Mononuclear cell (primary cell): ENCODE data around the gene OR4K13. TPM values are rescaled to one million over a fixed set of nuclear protein-coding genes. Genes with fewer than 3 reads are reported as not detected.

Source experiments
- H3K27me3 ChIP-seq: 2 replicates; pipeline ENCODE4 v1.6.0; 2011; ENCODE audit warnings: low read length, control low read depth; ENCODE audit not compliant: insufficient read depth
- H3K4me1 ChIP-seq: 2 replicates; pipeline ENCODE4 v1.5.1; 2011; ENCODE audit warnings: mild to moderate bottlenecking, low read length, control low read depth; ENCODE audit not compliant: insufficient read depth
- H3K4me3 ChIP-seq: 2 replicates; pipeline ENCODE4 v1.5.1; 2011; ENCODE audit warnings: mild to moderate bottlenecking, low read length, moderate library complexity
- H3K9me3 ChIP-seq: 2 replicates; pipeline ENCODE4 v1.5.1; 2011; ENCODE audit warnings: low read depth, mild to moderate bottlenecking, control low read depth, low read length
- total RNA-seq: library from RNA; depleted of rRNA; stranded (reverse); fragments of >200 nt; gene quantifications from one replicate; pipeline ENCODE4 v1.2.3, GENCODE V29; 2012

The OR4K13 gene, protein sequence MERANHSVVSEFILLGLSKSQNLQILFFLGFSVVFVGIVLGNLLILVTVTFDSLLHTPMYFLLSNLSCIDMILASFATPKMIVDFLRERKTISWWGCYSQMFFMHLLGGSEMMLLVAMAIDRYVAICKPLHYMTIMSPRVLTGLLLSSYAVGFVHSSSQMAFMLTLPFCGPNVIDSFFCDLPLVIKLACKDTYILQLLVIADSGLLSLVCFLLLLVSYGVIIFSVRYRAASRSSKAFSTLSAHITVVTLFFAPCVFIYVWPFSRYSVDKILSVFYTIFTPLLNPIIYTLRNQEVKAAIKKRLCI
- not detected for total RNA-seq

DNA sequence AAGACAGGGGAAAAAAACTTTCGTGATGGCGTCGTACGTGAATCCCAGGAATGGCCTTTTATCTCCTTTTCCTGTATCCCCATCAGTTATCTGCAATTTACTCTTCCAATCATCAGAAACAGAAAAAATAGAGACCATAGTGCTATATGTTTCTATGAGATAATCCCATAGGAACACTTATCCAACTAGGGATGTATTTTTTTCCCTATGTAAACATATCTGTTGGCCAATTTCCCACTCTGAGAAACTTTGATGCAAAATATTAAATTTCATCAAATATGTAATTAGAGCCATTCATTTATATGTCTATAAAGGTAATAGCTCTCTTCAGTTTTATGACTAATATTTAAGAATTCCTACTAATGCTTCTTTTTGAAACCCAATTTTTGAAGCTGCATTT, at the start of gene OR4K13:
Gene OR4K13, minus strand, starts transcription at position 101 of the 400 bp plus-strand sequence. CDS start 1,280 bp downstream, outside the sequence.
- H3K9me3 ChIP-seq: no peaks in the 10 kb centered on the region
- no peaks in the 10 kb centered on the region for H3K27me3 ChIP-seq
- no peaks in the 10 kb centered on the region for H3K4me1 ChIP-seq
- H3K4me3 ChIP-seq: no peak within 1 kb of the TSS

GRCh38 chr14:20059745-20060144, 23.9 kb upstream of the OR4K13 start, which contains the start of gene OR4L1:
Gene OR4L1 (plus strand): TSS chr14:20060045. CDS start chr14:20060045, 0 bp downstream.
- H3K9me3 ChIP-seq: peaks cover under 1% of the 10 kb centered on the region
- H3K27me3 ChIP-seq: no peaks in the 10 kb centered on the region
- no peak within 1 kb of the TSS for H3K4me3 ChIP-seq
- H3K4me1 ChIP-seq: no peaks in the 10 kb centered on the region

GRCh38 chr14:20048202-20048601, 12.4 kb upstream of the OR4K13 start:
- H3K4me3 ChIP-seq: no peak overlapping the region
- no peaks in the 10 kb centered on the region for H3K4me1 ChIP-seq
- H3K9me3 ChIP-seq: no peaks in the 10 kb centered on the region
- H3K27me3 ChIP-seq: no peaks in the 10 kb centered on the region

DNA sequence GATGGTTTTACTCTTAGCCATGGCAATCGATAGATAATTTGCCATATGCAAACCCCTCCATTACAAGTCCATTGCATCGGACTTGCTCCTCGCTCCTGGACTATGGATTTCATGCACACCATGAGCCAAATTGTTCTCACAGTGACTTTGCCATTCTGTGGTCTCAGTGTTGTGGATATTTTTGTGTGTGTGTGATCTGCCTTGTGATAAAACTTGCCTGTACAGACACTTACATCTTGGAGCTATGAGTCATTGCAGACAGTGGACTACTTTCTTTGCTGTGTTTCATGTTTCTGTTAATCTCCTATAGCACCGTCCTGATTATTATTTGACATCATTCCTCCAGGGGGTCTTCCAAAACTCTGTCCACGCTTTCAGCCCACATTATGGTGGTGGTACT, 8.4 kb upstream of the OR4K13 start:
- Histone ChIP-seq H3K4me1 (no peaks in the 10 kb centered on the region), H3K27me3 (no peaks in the 10 kb centered on the region), H3K4me3 (no peak overlapping the region), H3K9me3 (no peaks in the 10 kb centered on the region)

DNA sequence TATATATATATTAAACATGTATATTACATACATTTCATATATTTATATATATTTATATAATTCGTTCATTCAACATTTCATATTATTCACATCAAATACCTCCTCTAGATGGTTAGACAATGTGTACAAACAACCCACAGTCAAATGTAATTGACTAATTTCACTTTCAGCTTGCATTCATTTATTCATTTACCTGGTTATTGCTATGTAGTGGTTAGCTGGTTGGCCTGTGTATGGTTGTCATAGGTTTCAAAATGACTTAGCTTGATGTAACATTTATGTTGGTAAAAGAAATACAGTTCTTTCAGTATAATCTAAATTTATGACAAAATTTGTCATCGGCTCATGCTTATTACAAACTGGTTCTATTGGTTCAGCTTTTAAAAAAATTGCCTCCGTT, 389 bp downstream of the OR4K13 start:
- Histone ChIP-seq H3K4me1 (no peaks in the 10 kb centered on the region), H3K4me3 (no peak overlapping the region), H3K9me3 (no peaks in the 10 kb centered on the region), H3K27me3 (no peaks in the 10 kb centered on the region)

DNA sequence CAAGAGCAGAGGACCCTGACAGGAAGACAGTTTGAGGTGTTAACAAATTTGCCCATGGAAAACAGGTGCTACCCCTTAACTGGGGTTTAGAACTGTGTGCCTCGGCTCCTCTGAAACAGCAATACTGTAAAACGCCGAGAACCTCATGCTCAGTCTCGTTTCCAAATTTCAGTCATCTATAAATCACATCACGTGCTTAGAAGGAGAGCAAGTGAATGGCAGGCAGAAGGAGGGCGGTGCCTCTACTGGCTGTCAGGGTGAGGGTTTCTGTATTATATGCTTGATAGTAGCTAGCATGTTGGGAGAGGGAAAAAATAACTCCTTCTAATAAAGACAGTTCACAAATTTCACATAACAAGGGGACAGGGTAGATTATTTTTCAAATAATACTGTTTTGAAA, 4.8 kb downstream of the OR4K13 start:
- H3K9me3 ChIP-seq: no peaks in the 10 kb centered on the region
- no peaks in the 10 kb centered on the region for H3K4me1 ChIP-seq
- H3K4me3 ChIP-seq: no peak overlapping the region
- no peaks in the 10 kb centered on the region for H3K27me3 ChIP-seq

DNA sequence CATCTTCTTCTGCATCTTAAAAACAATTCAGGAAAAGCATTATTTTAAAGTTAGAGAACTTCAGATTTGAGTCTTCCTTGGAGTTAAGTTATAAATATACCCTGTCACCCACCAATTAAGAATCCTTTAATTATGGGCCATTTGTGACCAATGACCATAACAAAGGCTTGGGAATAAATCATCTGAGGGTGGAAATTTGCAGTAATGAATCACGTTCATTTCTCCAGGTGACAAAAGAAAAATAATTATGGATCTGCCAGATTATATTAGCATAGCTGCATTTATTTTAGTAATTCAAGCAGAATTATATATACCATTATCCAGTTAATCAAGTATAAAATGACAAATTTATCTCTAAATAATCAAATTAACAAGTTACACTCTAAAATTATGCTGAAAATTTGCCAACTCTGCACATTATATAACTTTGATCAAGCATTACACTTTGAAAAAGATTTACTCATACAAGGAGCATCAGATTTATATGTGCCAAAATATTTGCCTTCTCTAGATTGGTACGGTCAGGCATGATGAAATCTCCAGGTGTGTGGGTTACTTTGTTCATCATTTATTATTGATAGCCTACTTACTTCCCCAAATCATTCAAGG, 16.5 kb downstream of the OR4K13 start, which contains the start of gene OR4K14:
Gene OR4K14, minus strand, starts transcription at position 51 of the 609 bp plus-strand sequence. CDS start 4,114 bp downstream, outside the sequence.
- Histone ChIP-seq H3K27me3 (no peaks in the 10 kb centered on the region), H3K4me1 (no peaks in the 10 kb centered on the region), H3K4me3 (no peak within 1 kb of the TSS), H3K9me3 (peaks cover 2% of the 10 kb centered on the region)

DNA sequence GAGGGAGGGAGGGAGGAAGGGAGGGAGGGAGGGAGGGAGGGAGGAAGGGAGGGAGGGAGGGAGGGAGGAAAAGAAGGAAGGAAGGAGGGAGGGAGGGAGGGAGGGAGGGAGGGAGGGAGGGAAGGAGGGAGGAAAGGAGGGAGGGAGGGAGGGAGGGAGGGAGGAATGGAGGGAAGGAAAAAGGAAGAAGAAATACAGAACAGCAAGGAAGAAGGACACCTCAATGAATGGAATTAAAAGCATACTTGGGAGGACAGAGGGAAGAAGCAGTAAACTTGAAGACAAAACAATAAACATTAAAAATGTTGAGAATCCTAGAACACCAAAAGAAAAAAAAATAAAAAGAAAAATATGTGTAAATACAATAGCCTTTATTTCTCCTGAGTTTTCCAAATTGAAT, 27.7 kb downstream of the OR4K13 start:
- Histone ChIP-seq H3K9me3 (no peaks in the 10 kb centered on the region), H3K4me1 (no peaks in the 10 kb centered on the region), H3K4me3 (no peak overlapping the region)

DNA sequence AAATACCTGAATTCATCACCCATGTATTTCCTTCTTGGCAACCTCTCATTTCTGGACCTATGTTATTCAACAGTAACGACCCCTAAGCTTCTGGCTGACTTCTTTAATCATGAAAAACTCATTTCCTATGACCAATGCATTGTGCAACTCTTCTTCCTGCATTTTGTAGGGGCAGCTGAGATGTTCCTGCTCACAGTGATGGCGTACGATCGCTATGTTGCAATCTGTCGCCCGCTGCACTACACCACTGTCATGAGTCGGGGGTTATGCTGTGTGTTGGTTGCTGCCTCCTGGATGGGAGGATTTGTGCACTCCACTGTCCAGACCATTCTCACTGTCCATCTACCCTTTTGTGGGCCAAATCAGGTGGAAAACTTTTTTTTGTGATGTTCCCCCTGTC, 33.5 kb downstream of the OR4K13 start:
- Histone ChIP-seq H3K9me3 (no peaks in the 10 kb centered on the region), H3K4me1 (no peaks in the 10 kb centered on the region), H3K27me3 (no peaks in the 10 kb centered on the region), H3K4me3 (no peak overlapping the region)

More for the DNA sequence above, 27.7 kb downstream of the OR4K13 start:
- no peaks in the 10 kb centered on the region for H3K27me3 ChIP-seq

DNA sequence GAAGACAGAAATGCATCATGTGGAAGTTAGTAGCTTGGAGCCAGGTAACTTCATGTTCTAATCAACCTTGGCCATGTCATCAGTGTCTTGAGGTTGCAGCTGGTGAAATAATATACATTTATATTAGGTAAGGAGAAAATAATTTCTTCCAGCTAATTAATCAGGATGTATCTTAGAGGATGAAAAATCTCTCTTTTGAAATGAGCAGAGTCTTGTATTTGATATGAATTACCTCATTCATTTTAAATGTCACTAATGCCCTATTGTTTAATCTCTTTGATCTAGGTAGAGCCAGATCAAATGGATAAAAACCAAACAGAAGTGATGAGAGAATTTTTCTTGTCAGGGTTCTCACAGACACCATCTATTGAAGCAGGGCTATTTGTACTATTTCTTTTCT, 34.0 kb downstream of the OR4K13 start, which contains the start of gene OR4Q2:
Gene OR4Q2, plus strand, starts transcription at position 301 of the 400 bp plus-strand sequence.
- Histone ChIP-seq H3K9me3 (no peaks in the 10 kb centered on the region), H3K27me3 (no peaks in the 10 kb centered on the region), H3K4me3 (no peak within 1 kb of the TSS), H3K4me1 (no peaks in the 10 kb centered on the region)

DNA sequence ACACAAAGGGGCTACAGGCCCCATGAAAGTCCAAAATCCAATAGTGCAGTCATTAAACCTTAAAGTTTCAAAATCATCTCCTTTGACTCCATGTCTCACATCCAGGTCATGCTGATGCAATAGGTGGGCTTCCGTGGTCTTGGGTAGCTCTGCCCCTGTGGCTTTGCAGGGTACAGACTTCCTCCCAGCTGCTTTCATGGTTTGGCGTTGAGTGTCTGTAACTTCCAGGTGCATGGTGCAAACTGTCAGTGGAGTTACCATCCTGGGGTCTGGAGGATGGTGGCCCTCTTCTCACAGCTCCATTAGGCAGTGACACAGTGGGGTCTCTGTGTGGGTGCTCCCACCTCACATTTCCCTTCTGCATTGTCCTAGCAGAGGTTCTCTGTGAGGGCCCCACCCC, 42.4 kb downstream of the OR4K13 start:
- Histone ChIP-seq H3K4me1 (no peaks in the 10 kb centered on the region), H3K9me3 (no peaks in the 10 kb centered on the region), H3K4me3 (no peak overlapping the region), H3K27me3 (no peaks in the 10 kb centered on the region)

Other genes starting within 250 kb of the OR4K13 start
- gene OR4N2, start 232.3 kb downstream of the OR4K13 start, total RNA-seq: not detected
- under 0.01 TPM for gene OR4K2, start 160.9 kb downstream of the OR4K13 start, total RNA-seq
- gene OR4K5, start 115.4 kb downstream of the OR4K13 start, total RNA-seq: not detected
- 0.21 TPM for gene OR4K1, start 105.1 kb downstream of the OR4K13 start, total RNA-seq
- gene OR4K15, start 60.4 kb downstream of the OR4K13 start, total RNA-seq: not detected
- gene OR4Q2, start 33.9 kb downstream of the OR4K13 start, total RNA-seq: not detected
- gene OR4K14, start 16.7 kb downstream of the OR4K13 start, total RNA-seq: not detected
- gene OR4L1, start 24.0 kb upstream of the OR4K13 start, total RNA-seq: not detected
- not detected for gene OR4K17, start 74.7 kb upstream of the OR4K13 start, total RNA-seq
- not detected for gene OR4N5, start 102.8 kb upstream of the OR4K13 start, total RNA-seq
- gene OR11G2, start 154.9 kb upstream of the OR4K13 start, total RNA-seq: under 0.01 TPM
- not detected for gene OR11H6, start 187.7 kb upstream of the OR4K13 start, total RNA-seq
- gene OR11H7, start 192.9 kb upstream of the OR4K13 start, total RNA-seq: not detected
- gene OR11H4, start 203.2 kb upstream of the OR4K13 start, total RNA-seq: not detected